WI38 (cell line): ENCODE data around the gene ADGRA3.

Experiments
- H3K4me3 ChIP-seq: 2 replicates; pipeline ENCODE4 v1.5.1; 2011; ENCODE audit warnings: low read depth, mild to moderate bottlenecking, control low read depth, low read length
- CTCF ChIP-seq: IDR thresholded peaks from 2 replicates; pipeline ENCODE4 v1.5.1; 2012; ENCODE audit warnings: low read depth, mild to moderate bottlenecking, control low read depth, low read length

ADGRA3 gene

GRCh38 chr4:22462688-22463087, 53.2 kb downstream of the ADGRA3 start:
- no peak for TF ChIP-seq CTCF
- H3K4me3 ChIP-seq, result no peak overlapping the region

- TF ChIP-seq CTCF, result no peak
Measured at GRCh38 chr4:22460266-22460665, 55.6 kb downstream of the ADGRA3 start.

GRCh38 chr4:22458098-22458497, 57.8 kb downstream of the ADGRA3 start:
- H3K4me3 ChIP-seq, result no peak overlapping the region
- TF ChIP-seq CTCF, result no peak

More at GRCh38 chr4:22460266-22460665, 55.6 kb downstream of the ADGRA3 start:
- no peak overlapping the region for H3K4me3 ChIP-seq

GRCh38 chr4:22457348-22457747, 58.5 kb downstream of the ADGRA3 start:
- H3K4me3 ChIP-seq, result no peak overlapping the region
- TF ChIP-seq CTCF, result no peak

GRCh38 chr4:22456291-22456690, 59.6 kb downstream of the ADGRA3 start:
- TF ChIP-seq CTCF, result no peak
- no peak overlapping the region for H3K4me3 ChIP-seq

GRCh38 chr4:22454955-22455354, 60.9 kb downstream of the ADGRA3 start:
- no peak for TF ChIP-seq CTCF
- H3K4me3 ChIP-seq, result no peak overlapping the region

GRCh38 chr4:22454216-22454838, 61.5 kb downstream of the ADGRA3 start:
- no peak overlapping the region for H3K4me3 ChIP-seq
- no peak for TF ChIP-seq CTCF
